Mucosa of descending colon (tissue), 3 donors: Measurements from ENCODE around the gene HSPA12B. TPM values are rescaled to one million over a fixed set of nuclear protein-coding genes. Genes with fewer than 3 reads are reported as not detected.

Experiments
- ATAC-seq: fragments of 200-7000 bp; cut with Tn5 transposase; one replicate; pipeline ENCODE4 v1.9.1; 2020; ENCODE audit warnings: mild to moderate bottlenecking, moderate library complexity
- DNase-seq, 3 donors: peaks; one replicate each; pipeline ENCODE4 v3.0.0-alpha.2; 2020
- H3K36me3 ChIP-seq: fragments of 200-600 bp; one replicate; pipeline ENCODE4 v1.8.0; 2021; ENCODE audit warnings: low read depth, mild to moderate bottlenecking
- H3K4me1 ChIP-seq: fragments of 200-600 bp; one replicate; pipeline ENCODE4 v1.8.0; 2021; ENCODE audit warnings: low read depth, mild to moderate bottlenecking
- H3K4me3 ChIP-seq: fragments of 200-600 bp; one replicate; pipeline ENCODE4 v1.8.0; 2021; ENCODE audit warnings: mild to moderate bottlenecking
- H3K9me3 ChIP-seq: fragments of 200-600 bp; one replicate; pipeline ENCODE4 v1.8.0; 2021; ENCODE audit warnings: mild to moderate bottlenecking
- intact Hi-C, 2 donors: fragments of 100-400 bp; cut with DNase I in 1 of 2; cut with micrococcal nuclease in 1 of 2; formaldehyde crosslinking; loops; one replicate each; pipeline versions ENCODE4 v1.11.0 to v1.11.1; 2022; cut with DNase I, micrococcal nuclease
- total RNA-seq, 3 donors: library from RNA; stranded (reverse); fragmentation: NEBNext Ultra II Directional in 2 of 3; extraction: Animal tissue kit (Norgen Biotek cat#: 25700) in 2 of 3; gene quantifications; one replicate each; pipeline versions ENCODE4 v1.2.1 to v1.2.4, GENCODE V29; 2021 to 2023
- TF ChIP-seq, protein P1 (sequence below): fragments of 200-600 bp; IDR thresholded peaks from one replicate; pipeline ENCODE4 v1.8.0; 2022; ENCODE audit warnings: antibody characterized with exemption, mild to moderate bottlenecking
- donor health status: DM: no; HTN: no; CAD: no; lungs with moderate emphysema.
- donor health status: DM: no; HTN: no; CAD: no.
- donor health status: DM: no; HTN: yes; CAD: no.

The HSPA12B gene
- total RNA-seq, 3 donors from 2014 or later, result 1.2 to 5.9 (median 3.4) TPM

GRCh38 chr20:3760655-3761348, 28.3 kb downstream of the HSPA12B start:
- intact Hi-C loops, result no loop called here

DNA sequence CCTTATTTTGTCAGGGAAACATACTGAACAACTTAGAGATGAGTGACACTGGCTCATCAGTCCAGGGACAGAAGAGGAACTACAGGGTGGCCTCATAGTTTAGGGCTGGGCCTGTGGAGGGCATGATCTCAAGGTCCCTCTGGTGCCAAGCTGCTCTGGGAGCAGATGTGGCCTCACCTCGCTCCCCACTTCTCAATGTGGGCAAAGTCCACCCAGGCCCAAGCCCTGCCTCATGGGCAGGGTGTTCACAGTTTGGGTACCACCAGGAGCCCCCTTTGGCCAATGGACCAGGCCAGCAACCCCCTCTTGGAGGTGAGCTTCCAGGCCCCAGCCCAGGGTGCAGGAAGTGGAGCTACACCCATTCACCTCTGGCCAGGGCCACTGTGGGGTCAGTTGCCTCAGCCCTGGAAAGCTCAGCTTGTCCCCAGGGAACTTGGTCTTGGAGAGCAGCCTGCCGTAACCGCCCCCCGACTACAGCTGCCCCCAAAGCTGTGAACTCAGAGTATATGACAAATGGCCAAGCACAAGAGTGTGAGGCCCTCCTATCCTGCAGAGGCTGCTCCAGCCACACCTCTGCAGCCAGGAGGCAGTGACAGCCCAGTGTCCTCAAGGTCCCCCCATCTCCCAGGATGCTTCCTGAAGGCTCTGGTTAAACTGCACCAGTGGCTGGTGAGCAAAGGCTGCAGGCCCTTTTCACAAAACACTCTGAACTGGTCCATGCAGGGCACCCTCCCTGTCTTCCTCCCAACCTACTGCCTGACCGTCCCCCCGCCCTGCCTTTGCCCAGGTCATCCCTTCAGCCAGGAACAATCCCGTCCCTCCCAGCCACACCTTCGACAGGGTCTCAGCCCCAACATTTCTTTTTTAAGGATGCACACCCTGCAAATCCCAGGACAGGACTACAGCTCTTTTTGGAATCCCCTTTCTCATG, 31.5 kb downstream of the HSPA12B start:
- H3K36me3 ChIP-seq, result no peaks in the 10 kb centered on the region
- H3K4me1 ChIP-seq, result peaks cover 14% of the 10 kb centered on the region
- H3K4me3 ChIP-seq, result no peak overlapping the region
- no peaks in the 10 kb centered on the region for H3K9me3 ChIP-seq
- intact Hi-C loops, result no loop called here
- TF ChIP-seq, protein P1, sequence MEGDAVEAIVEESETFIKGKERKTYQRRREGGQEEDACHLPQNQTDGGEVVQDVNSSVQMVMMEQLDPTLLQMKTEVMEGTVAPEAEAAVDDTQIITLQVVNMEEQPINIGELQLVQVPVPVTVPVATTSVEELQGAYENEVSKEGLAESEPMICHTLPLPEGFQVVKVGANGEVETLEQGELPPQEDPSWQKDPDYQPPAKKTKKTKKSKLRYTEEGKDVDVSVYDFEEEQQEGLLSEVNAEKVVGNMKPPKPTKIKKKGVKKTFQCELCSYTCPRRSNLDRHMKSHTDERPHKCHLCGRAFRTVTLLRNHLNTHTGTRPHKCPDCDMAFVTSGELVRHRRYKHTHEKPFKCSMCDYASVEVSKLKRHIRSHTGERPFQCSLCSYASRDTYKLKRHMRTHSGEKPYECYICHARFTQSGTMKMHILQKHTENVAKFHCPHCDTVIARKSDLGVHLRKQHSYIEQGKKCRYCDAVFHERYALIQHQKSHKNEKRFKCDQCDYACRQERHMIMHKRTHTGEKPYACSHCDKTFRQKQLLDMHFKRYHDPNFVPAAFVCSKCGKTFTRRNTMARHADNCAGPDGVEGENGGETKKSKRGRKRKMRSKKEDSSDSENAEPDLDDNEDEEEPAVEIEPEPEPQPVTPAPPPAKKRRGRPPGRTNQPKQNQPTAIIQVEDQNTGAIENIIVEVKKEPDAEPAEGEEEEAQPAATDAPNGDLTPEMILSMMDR, result no peak
- no peak for ATAC-seq
- no peak for DNase-seq

More at GRCh38 chr20:3760655-3761348, 28.3 kb downstream of the HSPA12B start:
- TF ChIP-seq, protein P1, result no peak
- Histone ChIP-seq H3K4me1 (no peaks in the 10 kb centered on the region), H3K9me3 (no peaks in the 10 kb centered on the region), H3K36me3 (no peaks in the 10 kb centered on the region), H3K4me3 (no peak overlapping the region)
- no peak for ATAC-seq
- no peak for DNase-seq

DNA sequence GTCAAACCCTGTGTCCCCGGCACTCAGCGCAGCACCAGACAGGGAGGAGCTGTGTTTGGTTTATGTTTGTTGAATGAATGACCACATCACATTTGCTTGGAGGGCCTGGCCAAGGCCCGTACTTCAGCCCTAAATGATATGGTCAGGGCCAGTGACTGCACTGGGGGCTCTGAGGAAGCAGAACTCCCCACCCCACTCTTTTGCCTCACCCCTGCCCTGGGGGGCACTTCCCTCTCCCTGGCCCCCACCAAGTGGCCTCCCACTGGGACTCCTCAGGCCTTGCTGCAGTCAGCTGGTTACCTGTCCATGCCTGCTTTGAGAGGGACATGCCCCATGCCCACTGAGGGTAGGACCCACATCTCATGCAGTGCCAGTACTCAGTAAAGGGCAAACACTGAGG, 32.2 kb downstream of the HSPA12B start:
- ATAC-seq (no peak), DNase-seq (no peak)
- intact Hi-C loops, result no loop called here
- TF ChIP-seq, protein P1, result no peak
- H3K4me1 ChIP-seq, result peaks cover 14% of the 10 kb centered on the region
- H3K9me3 ChIP-seq, result no peaks in the 10 kb centered on the region
- H3K4me3 ChIP-seq, result no peak overlapping the region
- H3K36me3 ChIP-seq, result no peaks in the 10 kb centered on the region

DNA sequence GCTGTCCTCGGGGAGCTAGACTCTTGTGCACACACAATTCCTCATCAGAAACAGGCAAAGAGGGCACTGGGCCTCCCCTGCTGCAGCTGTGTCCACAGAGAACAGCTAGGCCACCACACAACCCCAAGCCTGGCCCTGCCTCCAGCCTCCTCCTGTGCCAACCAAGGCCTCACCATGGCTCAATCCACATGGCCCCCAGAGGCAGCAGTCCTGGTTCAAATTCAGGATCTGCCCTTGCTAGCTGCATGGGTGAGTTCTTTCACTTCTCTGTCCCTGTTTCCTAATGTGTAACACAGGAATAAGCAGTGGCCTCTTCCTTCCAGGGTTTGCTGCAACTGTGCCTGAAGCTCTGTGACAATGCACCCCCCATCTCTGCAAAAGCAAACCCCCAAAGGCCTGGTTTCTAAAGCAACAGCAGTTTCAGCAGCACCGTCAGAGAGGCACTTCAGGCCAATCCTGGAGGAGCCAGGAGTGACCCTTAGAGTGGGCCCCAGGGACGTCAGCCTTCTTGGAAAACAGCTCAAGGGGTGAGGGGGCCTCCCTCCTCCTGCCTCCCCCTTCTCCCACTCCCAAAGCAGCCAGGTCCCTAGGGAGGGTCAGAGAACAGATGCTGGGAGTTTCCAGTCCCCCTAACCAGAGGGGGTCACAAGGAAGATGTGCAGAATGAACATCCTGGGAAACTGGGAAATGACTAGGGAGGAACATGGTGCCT, 32.8 kb downstream of the HSPA12B start:
- H3K36me3 ChIP-seq, result no peaks in the 10 kb centered on the region
- no peak overlapping the region for H3K4me3 ChIP-seq
- TF ChIP-seq, protein P1, result no peak
- peaks cover 14% of the 10 kb centered on the region for H3K4me1 ChIP-seq
- ATAC-seq (no peak), DNase-seq (no peak)
- intact Hi-C loops, result no loop called here
- H3K9me3 ChIP-seq, result no peaks in the 10 kb centered on the region

GRCh38 chr20:3766422-3767109, 34.1 kb downstream of the HSPA12B start:
- no peak for ATAC-seq
- TF ChIP-seq, protein P1, result no peak
- no peaks in the 10 kb centered on the region for H3K36me3 ChIP-seq
- no peak for DNase-seq
- intact Hi-C loops, result no loop called here
- peaks cover 14% of the 10 kb centered on the region for H3K4me1 ChIP-seq
- H3K9me3 ChIP-seq, result no peaks in the 10 kb centered on the region
- H3K4me3 ChIP-seq, result no peak overlapping the region
